NCI-H748 (cell line): ENCODE data around the gene TTLL10.

Source experiments
- DNase-seq: peaks from one replicate; lab custom pipeline; 2025; ENCODE audit not compliant: unreplicated experiment; lab: John Stamatoyannopoulos, UW

The TTLL10 gene

GRCh38 chr1:1233567-1233892, 59.9 kb downstream of the TTLL10 start:
- no peak for DNase-seq

GRCh38 chr1:1234180-1234808, 60.6 kb downstream of the TTLL10 start:
- DNase-seq = no peak

GRCh38 chr1:1235016-1235744, 61.5 kb downstream of the TTLL10 start:
- DNase-seq = no peak

GRCh38 chr1:1236176-1236763, 62.6 kb downstream of the TTLL10 start:
- no peak for DNase-seq

- DNase-seq = no peak
Observed at GRCh38 chr1:1236945-1237873, 63.5 kb downstream of the TTLL10 start.

GRCh38 chr1:1237874-1238701, 64.4 kb downstream of the TTLL10 start:
- peak; percentile 14 for DNase-seq

- no peak for DNase-seq
Observed at GRCh38 chr1:1238702-1239178, 65.1 kb downstream of the TTLL10 start.

- no peak for DNase-seq
Observed at GRCh38 chr1:1239227-1239613, 65.5 kb downstream of the TTLL10 start.

GRCh38 chr1:1239614-1240347, 66.1 kb downstream of the TTLL10 start:
- DNase-seq = no peak

- no peak for DNase-seq
Observed at GRCh38 chr1:1240348-1240732, 66.7 kb downstream of the TTLL10 start.

- DNase-seq = no peak
Observed at GRCh38 chr1:1240822-1241587, 67.3 kb downstream of the TTLL10 start.

- DNase-seq = no peak
Observed at GRCh38 chr1:1241588-1242219, 68.0 kb downstream of the TTLL10 start.

GRCh38 chr1:1242461-1243265, 69.0 kb downstream of the TTLL10 start:
- DNase-seq = no peak

- DNase-seq = no peak
Observed at GRCh38 chr1:1243266-1243660, 69.6 kb downstream of the TTLL10 start.

- no peak for DNase-seq
Observed at GRCh38 chr1:1243807-1244191, 70.1 kb downstream of the TTLL10 start.

- no peak for DNase-seq
Observed at GRCh38 chr1:1244192-1244811, 70.6 kb downstream of the TTLL10 start.

- DNase-seq = no peak
Observed at GRCh38 chr1:1245178-1245816, 71.6 kb downstream of the TTLL10 start.
